Activated naive CD8-positive, alpha-beta T cell treated with anti-CD3 and anti-CD28 coated beads for 36 hours (primary cell): ENCODE measurements around the gene LMX1B. TPM values are rescaled to one million over a fixed set of nuclear protein-coding genes. Genes with fewer than 3 reads are reported as not detected.

Experiments used
- DNase-seq: peaks from one replicate; pipeline ENCODE4 v3.0.0; 2021
- H3K27ac Mint-ChIP-seq: one replicate; pipeline ENCODE4 v1.8.0; 2022; ENCODE audit warnings: mild to moderate bottlenecking, moderate library complexity, mixed read lengths
- H3K27me3 Mint-ChIP-seq: one replicate; pipeline ENCODE4 v1.8.0; 2022; ENCODE audit warnings: mild to moderate bottlenecking, mixed read lengths
- H3K36me3 Mint-ChIP-seq: one replicate; pipeline ENCODE4 v1.8.0; 2021; ENCODE audit warnings: mild to moderate bottlenecking, mixed read lengths
- H3K4me1 Mint-ChIP-seq: one replicate; pipeline ENCODE4 v1.8.0; 2021; ENCODE audit warnings: mixed read lengths
- H3K4me3 Mint-ChIP-seq: one replicate; pipeline ENCODE4 v1.8.0; 2022; ENCODE audit warnings: mild to moderate bottlenecking, moderate library complexity, mixed read lengths
- H3K9me3 Mint-ChIP-seq: one replicate; pipeline ENCODE4 v1.8.0; 2022; ENCODE audit warnings: mixed read lengths
- total RNA-seq, 2 experiments: library from RNA; stranded (reverse); gene quantifications; one replicate each; pipeline ENCODE4 v1.2.3, GENCODE V29; 2021

LMX1B gene
- total RNA-seq, 2 experiments from 2014 or later: not detected

GRCh38 chr9:126619361-126620135 lies 5.8 kb downstream of the LMX1B start:
- Mint-ChIP-seq H3K9me3 (no peaks in the 10 kb centered on the region), H3K27me3 (peaks cover 96% of the 10 kb centered on the region), H3K4me3 (no peak overlapping the region)

GRCh38 chr9:126620478-126620877 lies 6.8 kb downstream of the LMX1B start:
- H3K9me3 Mint-ChIP-seq: no peaks in the 10 kb centered on the region
- no peak overlapping the region for H3K27ac Mint-ChIP-seq
- no peaks in the 10 kb centered on the region for H3K36me3 Mint-ChIP-seq
- peaks cover 97% of the 10 kb centered on the region for H3K27me3 Mint-ChIP-seq
- peaks cover 12% of the 10 kb centered on the region for H3K4me1 Mint-ChIP-seq
- DNase-seq: no peak
- no peak overlapping the region for H3K4me3 Mint-ChIP-seq

More at GRCh38 chr9:126619361-126620135, 5.8 kb downstream of the LMX1B start:
- no peak for DNase-seq
- peaks cover 15% of the 10 kb centered on the region for H3K4me1 Mint-ChIP-seq
- H3K36me3 Mint-ChIP-seq: no peaks in the 10 kb centered on the region
- no peak overlapping the region for H3K27ac Mint-ChIP-seq

- no peak for DNase-seq
- Mint-ChIP-seq H3K9me3 (no peaks in the 10 kb centered on the region), H3K27ac (no peak overlapping the region), H3K4me1 (peaks cover 16% of the 10 kb centered on the region), H3K27me3 (peaks cover 98% of the 10 kb centered on the region), H3K36me3 (no peaks in the 10 kb centered on the region), H3K4me3 (no peak overlapping the region)
Measured at GRCh38 chr9:126621061-126621918, 7.6 kb downstream of the LMX1B start.

- no peak overlapping the region for H3K27ac Mint-ChIP-seq
- DNase-seq: no peak
- no peaks in the 10 kb centered on the region for H3K9me3 Mint-ChIP-seq
- H3K27me3 Mint-ChIP-seq: peaks cover 98% of the 10 kb centered on the region
- H3K4me1 Mint-ChIP-seq: peaks cover 19% of the 10 kb centered on the region
- no peaks in the 10 kb centered on the region for H3K36me3 Mint-ChIP-seq
- H3K4me3 Mint-ChIP-seq: no peak overlapping the region
Measured at GRCh38 chr9:126621919-126622735, 8.4 kb downstream of the LMX1B start.

GRCh38 chr9:126623314-126623666 lies 9.6 kb downstream of the LMX1B start:
- no peak for DNase-seq

GRCh38 chr9:126623667-126624478 lies 10.1 kb downstream of the LMX1B start:
- DNase-seq: no peak

More at GRCh38 chr9:126623314-126623666, 9.6 kb downstream of the LMX1B start:
- Mint-ChIP-seq H3K27ac (no peak overlapping the region), H3K36me3 (no peaks in the 10 kb centered on the region), H3K4me1 (peaks cover 15% of the 10 kb centered on the region), H3K9me3 (no peaks in the 10 kb centered on the region), H3K4me3 (no peak overlapping the region), H3K27me3 (peaks cover 98% of the 10 kb centered on the region)

GRCh38 chr9:126624479-126624826 lies 10.7 kb downstream of the LMX1B start:
- Mint-ChIP-seq H3K9me3 (no peaks in the 10 kb centered on the region), H3K36me3 (no peaks in the 10 kb centered on the region), H3K27ac (no peak overlapping the region), H3K4me1 (peaks cover 11% of the 10 kb centered on the region), H3K4me3 (no peak overlapping the region), H3K27me3 (peaks cover 99% of the 10 kb centered on the region)
- DNase-seq: no peak

More at GRCh38 chr9:126623667-126624478, 10.1 kb downstream of the LMX1B start:
- H3K27ac Mint-ChIP-seq: no peak overlapping the region
- H3K4me3 Mint-ChIP-seq: no peak overlapping the region
- peaks cover 11% of the 10 kb centered on the region for H3K4me1 Mint-ChIP-seq
- H3K36me3 Mint-ChIP-seq: no peaks in the 10 kb centered on the region
- no peaks in the 10 kb centered on the region for H3K9me3 Mint-ChIP-seq
- H3K27me3 Mint-ChIP-seq: peaks cover 99% of the 10 kb centered on the region

GRCh38 chr9:126624912-126625311 lies 11.2 kb downstream of the LMX1B start:
- Mint-ChIP-seq H3K4me3 (peak overlapping the region; percentile 25), H3K36me3 (no peaks in the 10 kb centered on the region), H3K27ac (no peak overlapping the region), H3K27me3 (peaks cover 99% of the 10 kb centered on the region), H3K4me1 (peaks cover 11% of the 10 kb centered on the region), H3K9me3 (no peaks in the 10 kb centered on the region)
- no peak for DNase-seq

- H3K4me1 Mint-ChIP-seq: peaks cover 11% of the 10 kb centered on the region
- H3K36me3 Mint-ChIP-seq: no peaks in the 10 kb centered on the region
- no peak overlapping the region for H3K27ac Mint-ChIP-seq
- H3K27me3 Mint-ChIP-seq: peaks cover 99% of the 10 kb centered on the region
- DNase-seq: no peak
- no peaks in the 10 kb centered on the region for H3K9me3 Mint-ChIP-seq
- peak overlapping the region; percentile 74 for H3K4me3 Mint-ChIP-seq
Measured at GRCh38 chr9:126625329-126626126, 11.8 kb downstream of the LMX1B start.

- Mint-ChIP-seq H3K36me3 (no peaks in the 10 kb centered on the region), H3K9me3 (no peaks in the 10 kb centered on the region), H3K4me3 (peak overlapping the region; percentile 74), H3K4me1 (peaks cover 11% of the 10 kb centered on the region), H3K27me3 (peaks cover 93% of the 10 kb centered on the region), H3K27ac (no peak overlapping the region)
- no peak for DNase-seq
Measured at GRCh38 chr9:126626127-126626925, 12.6 kb downstream of the LMX1B start.

- Mint-ChIP-seq H3K27ac (no peak overlapping the region), H3K4me1 (peaks cover 7% of the 10 kb centered on the region), H3K27me3 (peaks cover 91% of the 10 kb centered on the region), H3K4me3 (no peak overlapping the region), H3K9me3 (no peaks in the 10 kb centered on the region), H3K36me3 (no peaks in the 10 kb centered on the region)
- no peak for DNase-seq
Measured at GRCh38 chr9:126626926-126627233, 13.2 kb downstream of the LMX1B start.

- Mint-ChIP-seq H3K27me3 (peaks cover 91% of the 10 kb centered on the region), H3K27ac (no peak overlapping the region), H3K36me3 (no peaks in the 10 kb centered on the region), H3K4me1 (peaks cover 7% of the 10 kb centered on the region), H3K9me3 (no peaks in the 10 kb centered on the region), H3K4me3 (no peak overlapping the region)
- DNase-seq: no peak
Measured at GRCh38 chr9:126628146-126628545, 14.4 kb downstream of the LMX1B start.

GRCh38 chr9:126628969-126629674 lies 15.4 kb downstream of the LMX1B start:
- H3K27ac Mint-ChIP-seq: no peak overlapping the region
- no peaks in the 10 kb centered on the region for H3K9me3 Mint-ChIP-seq
- H3K4me3 Mint-ChIP-seq: no peak overlapping the region
- H3K27me3 Mint-ChIP-seq: peaks cover 88% of the 10 kb centered on the region
- H3K4me1 Mint-ChIP-seq: peaks cover 7% of the 10 kb centered on the region
- DNase-seq: no peak
- no peaks in the 10 kb centered on the region for H3K36me3 Mint-ChIP-seq
